HG02884 (cell line): ENCODE results near the gene PTPRA.

Experiments
- ATAC-seq: cut with Tn5 transposase; IDR thresholded peaks from one replicate; pipeline ENCODE4 v1.9.1; 2021; ENCODE audit warnings: mild to moderate bottlenecking, moderate library complexity; ENCODE audit not compliant: unreplicated experiment

PTPRA gene

GRCh38 chr20:2921506-2921905 lies 48.2 kb downstream of the PTPRA start:
- no peak for ATAC-seq

GRCh38 chr20:2922957-2923356 lies 49.7 kb downstream of the PTPRA start:
- ATAC-seq, result no peak

- ATAC-seq, result no peak
Observed at GRCh38 chr20:2930538-2930937, 57.3 kb downstream of the PTPRA start.

DNA sequence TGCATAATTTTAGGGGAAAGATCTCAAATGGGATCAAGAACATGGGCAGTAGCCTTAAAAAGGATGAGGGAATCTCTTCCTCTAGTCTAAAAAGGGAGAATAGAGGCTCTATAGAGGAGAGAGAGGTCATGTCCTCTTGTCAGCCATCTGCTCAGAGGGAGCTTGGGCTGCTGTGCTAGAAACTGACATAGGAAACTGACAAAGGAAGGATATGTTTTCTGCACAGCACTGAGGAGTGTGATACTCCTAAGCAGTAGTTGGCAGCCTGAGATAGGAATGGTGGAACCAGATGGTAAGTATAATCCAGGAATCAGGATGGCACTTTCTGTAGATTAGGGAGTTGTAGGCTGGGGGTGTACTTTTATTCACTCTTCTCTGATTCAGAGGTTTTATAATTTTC lies 59.2 kb downstream of the PTPRA start:
- ATAC-seq, result no peak

- no peak for ATAC-seq
Observed at GRCh38 chr20:2937902-2938301, 64.6 kb downstream of the PTPRA start.

GRCh38 chr20:2942439-2942838 lies 69.2 kb downstream of the PTPRA start:
- no peak for ATAC-seq

- ATAC-seq, result no peak
Observed at GRCh38 chr20:2946988-2947961, 74.0 kb downstream of the PTPRA start.

GRCh38 chr20:2948968-2949367 lies 75.7 kb downstream of the PTPRA start:
- no peak for ATAC-seq

GRCh38 chr20:2952766-2953165 lies 79.5 kb downstream of the PTPRA start:
- ATAC-seq, result no peak

GRCh38 chr20:2955257-2955970 lies 82.1 kb downstream of the PTPRA start:
- ATAC-seq, result no peak

- no peak for ATAC-seq
Observed at GRCh38 chr20:2956480-2956879, 83.2 kb downstream of the PTPRA start.

DNA sequence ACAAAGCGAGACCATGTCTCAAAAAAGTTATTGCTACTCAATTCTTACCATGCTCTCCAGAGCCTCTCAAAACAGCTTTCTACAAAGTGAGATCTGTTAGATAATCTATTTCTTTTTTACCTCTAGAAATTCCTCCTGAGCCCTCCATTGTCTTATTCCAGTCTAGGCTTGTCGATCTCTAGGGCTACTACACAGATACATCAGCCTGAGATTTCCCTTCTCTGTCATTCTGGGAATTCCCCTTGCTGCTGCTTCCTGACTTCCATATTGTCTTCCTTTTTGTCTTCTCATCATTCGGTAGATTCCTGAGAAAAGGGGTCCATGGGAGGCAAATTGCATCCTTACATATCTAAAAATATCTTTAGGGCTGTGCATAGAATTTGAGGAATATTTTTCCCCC lies 94.6 kb downstream of the PTPRA start:
- no peak for ATAC-seq

- ATAC-seq, result no peak
Observed at GRCh38 chr20:2972126-2972525, 98.8 kb downstream of the PTPRA start.

GRCh38 chr20:2973574-2973973 lies 100.3 kb downstream of the PTPRA start:
- no peak for ATAC-seq

GRCh38 chr20:2978519-2978918 lies 105.2 kb downstream of the PTPRA start:
- ATAC-seq, result no peak

DNA sequence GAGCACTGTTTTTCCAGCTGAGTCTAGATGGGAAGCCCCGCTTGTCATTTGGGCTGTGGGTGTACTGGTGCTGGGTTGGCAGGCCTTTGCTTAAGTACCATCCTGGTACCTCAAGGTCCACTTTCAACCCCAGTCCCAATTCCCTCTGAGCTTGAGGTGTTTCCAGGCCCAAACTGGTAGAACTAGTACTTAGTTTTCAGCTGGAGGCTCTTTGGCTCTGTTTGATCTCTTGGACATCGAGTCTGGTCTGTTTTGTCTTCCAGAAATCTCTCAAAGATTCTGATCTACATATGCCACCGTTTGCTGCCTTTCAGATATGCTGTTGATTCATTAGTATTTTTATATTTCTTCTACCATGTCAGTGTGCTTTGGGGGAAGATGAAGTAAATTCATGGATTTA lies 108.4 kb downstream of the PTPRA start:
- ATAC-seq, result no peak

- ATAC-seq, result no peak
Observed at GRCh38 chr20:2983508-2983907, 110.2 kb downstream of the PTPRA start.

DNA sequence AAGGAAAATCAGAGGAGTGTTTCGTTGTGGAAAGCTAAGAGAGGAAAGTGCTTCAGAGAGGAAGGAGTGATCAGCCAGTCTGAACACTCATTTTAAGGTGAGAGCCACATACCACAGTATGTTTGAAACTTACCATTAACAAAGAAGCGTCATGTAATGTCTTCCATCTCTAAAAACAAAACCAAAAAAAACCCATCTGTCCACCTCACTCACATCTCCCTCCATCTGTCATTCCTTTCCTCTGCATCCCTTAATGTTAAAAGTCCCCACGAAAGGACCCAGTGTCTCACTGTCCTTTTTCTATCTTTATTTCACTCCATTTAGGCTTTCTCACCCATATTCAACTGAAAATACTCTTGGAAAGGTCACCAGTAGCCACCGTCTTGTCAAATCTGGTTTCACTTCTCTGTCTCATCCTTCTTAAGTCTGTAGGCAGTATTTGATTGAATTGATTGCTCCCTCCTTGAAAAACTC lies 110.8 kb downstream of the PTPRA start:
- no peak for ATAC-seq

GRCh38 chr20:2984956-2985661 lies 111.8 kb downstream of the PTPRA start:
- no peak for ATAC-seq

- ATAC-seq, result no peak
Observed at GRCh38 chr20:2986466-2986865, 113.2 kb downstream of the PTPRA start.

DNA sequence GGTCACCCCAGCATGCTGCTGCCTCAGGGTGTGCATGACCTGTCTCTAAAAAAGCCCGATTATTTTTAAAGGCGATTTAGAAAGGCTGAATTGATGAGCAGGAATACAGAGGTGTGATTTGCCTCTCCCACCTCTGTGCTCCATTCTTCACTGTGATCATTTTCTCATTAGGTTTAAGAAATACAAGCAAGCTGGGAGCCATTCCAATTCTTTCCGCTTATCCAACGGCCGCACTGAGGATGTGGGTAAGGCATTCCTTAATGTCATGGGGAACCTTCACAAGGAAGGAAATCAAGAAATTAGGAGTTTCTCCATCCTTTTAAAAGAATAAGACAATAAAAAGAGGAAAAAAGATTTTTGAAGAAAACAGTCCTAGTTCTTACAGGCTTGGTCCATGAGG lies 114.6 kb downstream of the PTPRA start:
- ATAC-seq, result no peak
